Mucosa of rectum (tissue), 2 donors: ENCODE measurements around the gene EPHB6.
A peak's percentile ranks its signal among the peaks of the same experiment; 100 is the strongest.

Experiments used
- H3K27ac ChIP-seq, 2 donors: one replicate each; pipeline ENCODE4 v1.7.0; 2013; ENCODE audit warnings: inconsistent platforms in 2 of 2, low read depth in 2 of 2, low read length in 2 of 2
- H3K27me3 ChIP-seq, 2 donors: one replicate each; pipeline ENCODE4 v1.7.0; 2013; ENCODE audit warnings: low read length in 2 of 2; ENCODE audit not compliant: control insufficient read depth in 2 of 2, insufficient read depth in 2 of 2
- H3K36me3 ChIP-seq, 2 donors: one replicate each; pipeline ENCODE4 v1.7.0; 2013; ENCODE audit warnings: low read length in 2 of 2; ENCODE audit not compliant: control insufficient read depth in 2 of 2, insufficient read depth in 2 of 2
- H3K4me1 ChIP-seq, 2 donors: one replicate each; pipeline ENCODE4 v1.7.0; 2013; ENCODE audit warnings: low read length in 2 of 2, mild to moderate bottlenecking in 1 of 2; ENCODE audit not compliant: control insufficient read depth in 2 of 2, insufficient read depth in 2 of 2
- H3K4me3 ChIP-seq, 2 donors: one replicate each; pipeline ENCODE4 v1.7.0; 2013; ENCODE audit warnings: low read length in 2 of 2
- H3K9ac ChIP-seq, 2 donors: one replicate each; pipeline ENCODE4 v1.7.0; 2013; ENCODE audit warnings: low read length in 2 of 2, low read depth in 1 of 2, mild to moderate bottlenecking in 1 of 2
- H3K9me3 ChIP-seq, 2 donors: one replicate each; pipeline ENCODE4 v1.7.0; 2013; ENCODE audit warnings: low read length in 2 of 2; ENCODE audit not compliant: control insufficient read depth in 2 of 2
- donor health status: healthy.
- donor health status: Normal muscosa, but diverticular disease.

EPHB6 gene

DNA sequence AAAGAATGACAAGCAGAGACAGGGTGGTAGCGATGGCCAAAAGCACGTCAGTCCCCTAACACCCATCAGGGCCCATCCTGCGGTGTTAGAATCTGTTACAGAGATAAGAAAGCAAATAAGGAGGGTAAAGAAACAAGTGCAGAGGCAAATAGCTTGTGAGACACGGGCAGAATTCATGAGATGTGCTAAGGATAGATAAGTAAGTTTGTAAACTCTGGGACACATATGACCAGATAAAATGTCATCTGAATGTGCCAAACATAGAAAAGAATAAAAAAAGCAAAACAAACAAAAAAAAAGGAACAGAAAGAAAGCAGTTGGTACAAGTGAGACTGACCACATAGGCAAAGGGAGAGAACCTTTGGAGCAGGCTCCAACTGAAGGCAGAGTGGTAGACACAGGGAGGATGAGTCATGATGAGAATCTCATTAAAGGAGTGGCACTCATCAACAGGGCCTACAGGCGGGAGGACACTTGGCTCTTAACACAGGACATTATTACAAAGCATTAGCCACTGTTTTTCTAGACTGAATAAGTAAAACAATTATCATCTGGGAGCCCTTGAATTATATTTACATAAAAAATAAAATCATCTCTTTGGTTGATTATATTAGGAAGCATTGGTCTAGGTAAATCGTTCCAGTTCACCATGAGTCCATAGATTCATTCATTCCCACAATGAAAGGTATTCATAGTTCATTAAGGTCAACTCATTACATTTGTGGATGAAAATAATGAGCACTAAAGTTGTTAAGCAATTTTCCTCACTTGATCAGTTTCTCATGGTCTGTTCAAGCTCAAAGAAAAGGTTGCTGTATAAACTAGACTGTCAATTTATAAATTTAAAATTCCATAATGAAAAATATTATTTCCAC lies 21.5 kb upstream of the EPHB6 start:
- no peak overlapping the region for H3K27ac ChIP-seq
- no peaks in the 10 kb centered on the region for H3K4me1 ChIP-seq
- no peaks in the 10 kb centered on the region for H3K27me3 ChIP-seq
- no peak overlapping the region for H3K4me3 ChIP-seq
- H3K36me3 ChIP-seq = no peaks in the 10 kb centered on the region
- H3K9me3 ChIP-seq = no peaks in the 10 kb centered on the region
- H3K9ac ChIP-seq = no peak overlapping the region

DNA sequence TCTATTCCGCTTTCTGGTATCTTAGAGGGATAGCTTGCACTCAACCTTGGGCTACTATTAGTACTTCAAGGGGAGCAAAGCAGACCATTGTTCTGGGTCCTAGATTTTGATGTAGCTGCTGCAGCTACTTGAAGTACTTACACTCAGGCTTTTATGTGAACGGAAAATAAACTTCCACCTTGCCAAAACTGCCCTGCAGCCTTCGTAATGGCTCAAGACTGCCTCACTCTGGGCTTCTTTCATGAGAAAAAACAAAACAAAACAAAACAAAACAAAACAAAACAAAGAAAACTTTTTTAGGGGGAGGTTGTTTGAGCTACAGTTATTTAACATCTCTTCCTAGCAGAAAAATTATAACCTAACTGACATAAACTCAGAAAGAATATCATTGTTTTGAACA lies 19.4 kb upstream of the EPHB6 start:
- Histone ChIP-seq H3K27ac (no peak overlapping the region), H3K9ac (no peak overlapping the region), H3K27me3 (no peaks in the 10 kb centered on the region), H3K9me3 (no peaks in the 10 kb centered on the region), H3K36me3 (no peaks in the 10 kb centered on the region), H3K4me1 (no peaks in the 10 kb centered on the region), H3K4me3 (no peak overlapping the region)

DNA sequence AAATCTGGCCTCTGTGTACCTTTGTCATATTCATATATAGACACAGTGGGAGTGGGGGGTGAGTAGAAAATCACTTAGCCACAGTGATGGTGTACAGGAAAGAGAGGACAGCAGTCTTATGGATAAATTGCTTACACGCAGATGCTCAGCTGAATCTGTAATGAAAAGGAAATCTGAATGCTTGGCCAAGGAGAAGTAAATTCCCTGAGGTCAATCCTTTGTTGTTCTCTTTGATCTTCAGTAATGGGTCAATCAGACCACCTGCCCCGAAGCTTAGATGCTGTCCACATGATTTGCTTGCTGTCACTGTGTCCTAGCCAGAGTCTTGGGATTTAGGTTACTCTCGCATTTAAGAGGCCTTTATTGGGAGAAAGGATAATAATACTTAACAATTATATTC lies 18.4 kb upstream of the EPHB6 start:
- Histone ChIP-seq H3K9ac (no peak overlapping the region), H3K4me1 (no peaks in the 10 kb centered on the region), H3K27ac (no peak overlapping the region), H3K9me3 (no peaks in the 10 kb centered on the region), H3K36me3 (no peaks in the 10 kb centered on the region), H3K27me3 (no peaks in the 10 kb centered on the region), H3K4me3 (no peak overlapping the region)

DNA sequence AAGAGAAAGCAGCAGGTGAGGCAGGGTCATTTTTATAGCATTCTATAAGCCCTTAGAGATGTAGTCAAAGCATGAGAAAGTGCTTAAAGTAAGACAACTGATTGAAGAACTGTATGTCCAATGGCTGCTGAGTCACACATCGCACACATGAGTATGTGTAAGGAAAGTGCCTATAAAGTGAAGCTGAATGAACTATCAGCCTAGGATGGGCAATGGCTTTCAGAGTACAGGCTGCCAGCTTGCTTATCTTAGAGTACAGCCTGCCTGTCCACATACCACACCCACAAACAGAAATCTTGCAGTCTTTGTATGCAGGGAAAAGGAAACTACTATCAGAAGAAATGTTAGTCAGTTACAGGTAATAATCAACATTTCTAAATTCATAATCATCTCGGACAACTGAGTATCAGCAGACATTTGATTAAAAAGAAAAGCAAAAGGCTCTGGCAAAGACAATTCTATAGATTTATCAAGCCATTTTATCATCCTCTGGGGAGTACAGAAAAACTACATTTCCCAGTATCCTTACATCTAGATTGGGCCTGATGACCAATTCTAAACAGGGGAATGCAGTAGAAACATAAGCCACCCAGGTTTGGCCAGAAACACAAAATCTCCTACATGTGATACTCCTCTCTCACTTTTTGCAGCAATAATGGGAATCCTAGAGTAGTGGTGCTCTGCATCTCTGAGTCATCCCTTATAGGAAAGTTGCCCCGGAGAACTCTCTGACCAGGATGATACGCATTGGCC lies 16.2 kb upstream of the EPHB6 start:
- Histone ChIP-seq H3K4me1 (no peaks in the 10 kb centered on the region), H3K9me3 (no peaks in the 10 kb centered on the region), H3K27me3 (no peaks in the 10 kb centered on the region), H3K27ac (no peak overlapping the region), H3K9ac (no peak overlapping the region), H3K4me3 (no peak overlapping the region), H3K36me3 (no peaks in the 10 kb centered on the region)

GRCh38 chr7:142842251-142842766 lies 12.6 kb upstream of the EPHB6 start:
- Histone ChIP-seq H3K4me3 (no peak overlapping the region), H3K27ac (no peak overlapping the region), H3K9me3 (no peaks in the 10 kb centered on the region), H3K27me3 (no peaks in the 10 kb centered on the region), H3K9ac (no peak overlapping the region), H3K4me1 (no peaks in the 10 kb centered on the region), H3K36me3 (no peaks in the 10 kb centered on the region)

- no peaks in the 10 kb centered on the region for H3K9me3 ChIP-seq
- no peaks in the 10 kb centered on the region for H3K4me1 ChIP-seq
- no peaks in the 10 kb centered on the region for H3K36me3 ChIP-seq
- H3K27me3 ChIP-seq = peaks cover 1 to 2% of the 10 kb centered on the region in 2 donors
- no peak overlapping the region for H3K9ac ChIP-seq
- no peak overlapping the region for H3K4me3 ChIP-seq
- H3K27ac ChIP-seq = no peak overlapping the region
These were observed 7.5 kb upstream of the EPHB6 start for GRCh38 chr7:142847353-142847752.

GRCh38 chr7:142851269-142851668 lies 3.6 kb upstream of the EPHB6 start:
- Histone ChIP-seq H3K4me3 (no peak overlapping the region), H3K27ac (no peak overlapping the region), H3K4me1 (peaks cover 8 to 11% of the 10 kb centered on the region in 2 donors), H3K9ac (no peak overlapping the region), H3K27me3 (peaks cover 1 to 2% of the 10 kb centered on the region in 2 donors), H3K9me3 (no peaks in the 10 kb centered on the region), H3K36me3 (no peaks in the 10 kb centered on the region)

DNA sequence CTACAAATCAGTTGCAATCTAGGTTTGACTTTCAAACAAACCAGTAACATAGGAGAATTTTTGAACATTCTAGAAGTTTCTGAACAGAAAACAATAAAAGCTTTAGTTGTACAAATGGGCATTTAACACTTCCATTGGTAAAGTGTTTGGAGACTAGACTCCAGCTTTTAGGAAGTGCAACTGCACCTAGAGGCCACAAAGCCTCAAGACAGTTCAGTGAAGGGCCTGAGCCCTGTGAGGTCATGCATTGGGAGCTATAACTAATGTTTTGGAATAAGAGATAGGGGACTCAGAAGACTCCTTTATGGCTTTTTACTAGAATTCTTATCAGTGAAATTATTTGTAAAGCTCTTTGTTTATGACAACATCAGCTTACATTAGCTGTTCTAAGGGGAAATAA lies 3.0 kb upstream of the EPHB6 start:
- Histone ChIP-seq H3K27ac (no peak overlapping the region), H3K4me1 (peaks cover 8 to 11% of the 10 kb centered on the region in 2 donors), H3K36me3 (no peaks in the 10 kb centered on the region), H3K9ac (no peak overlapping the region), H3K4me3 (no peak overlapping the region), H3K9me3 (no peaks in the 10 kb centered on the region), H3K27me3 (peaks cover 1 to 2% of the 10 kb centered on the region in 2 donors)

DNA sequence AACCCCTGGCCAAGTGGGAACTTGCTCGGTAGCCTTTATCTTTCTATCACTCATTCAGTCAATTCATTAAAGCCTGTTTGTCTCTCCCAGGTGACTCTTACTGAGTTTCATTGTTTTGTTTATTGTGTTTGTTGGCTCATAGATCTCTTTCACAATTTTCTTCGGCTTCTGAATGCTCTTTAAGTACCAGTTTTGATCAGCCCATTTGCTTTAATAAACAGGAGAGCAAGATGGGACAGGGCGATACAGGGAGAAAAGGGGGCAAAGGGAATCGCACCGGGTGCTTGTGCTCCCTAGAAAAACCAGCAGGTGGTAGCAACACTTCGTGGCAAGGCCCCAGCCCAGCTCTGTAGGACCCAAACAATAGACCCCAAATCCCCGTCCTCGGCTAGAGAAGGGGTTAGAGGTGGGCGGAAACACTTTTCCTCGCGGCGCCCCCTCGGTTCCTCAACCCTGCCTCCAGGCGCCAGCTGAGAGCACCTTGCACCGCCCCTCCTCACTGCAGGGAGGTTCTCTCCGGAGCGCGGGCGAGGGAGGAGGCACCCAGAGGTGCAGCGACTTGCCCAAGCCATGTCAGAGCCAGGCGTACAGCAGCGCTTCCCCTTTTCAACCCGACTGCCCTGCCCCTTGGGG lies 1.0 kb upstream of the EPHB6 start:
- Histone ChIP-seq H3K27me3 (peaks cover 0 to 2% of the 10 kb centered on the region in 2 donors), H3K9me3 (no peaks in the 10 kb centered on the region), H3K27ac (peak overlapping the region; percentile 20 to 52), H3K4me3 (peak overlapping the region; percentile 83 to 88), H3K36me3 (no peaks in the 10 kb centered on the region), H3K9ac (peak overlapping the region; percentile 72 to 73), H3K4me1 (peaks cover 8 to 11% of the 10 kb centered on the region in 2 donors)
